HepG2 (cell line): ENCODE results near the gene LRP2. TPM values are rescaled to one million over a fixed set of nuclear protein-coding genes. Genes with fewer than 3 reads are reported as not detected.

Experiments used
- ATAC-seq: fragments of 200-7000 bp; cut with Tn5 transposase; 3 replicates; pipeline ENCODE4 v1.9.1; 2020; ENCODE audit warnings: mild to moderate bottlenecking, moderate library complexity
- BruUV-seq: library from RNA; stranded (reverse); fragments of 400-500 nt; replicated peaks from 2 replicates; lab custom pipeline; 2021; lab: Mats Ljungman, UMichigan
- CTCF ChIA-PET: fragments of 300-600 bp; formaldehyde crosslinking; extraction: SDS; loops from one replicate; lab custom pipeline; 2021; ENCODE audit warnings: low total read pairs, inconsistent platforms, low intra/inter-chr PET ratio; lab: Yijun Ruan, JAX
- POLR2A ChIA-PET: fragments of 350-600 bp; sonication (Branson Sonifier 250); formaldehyde crosslinking; loops from one replicate; lab custom pipeline; 2020; ENCODE audit warnings: antibody characterized with exemption, inconsistent platforms; lab: Yijun Ruan, JAX
- DNase-seq: peaks from one replicate; pipeline ENCODE4 v3.0.0-alpha.2; 2015; ENCODE audit warnings: low spot score
- FAIRE-seq: peaks from 3 replicates; lab custom pipeline; 2011; peaks lifted over from hg19 to GRCh38; lab: Jason Lieb, UNC
- H2AFZ ChIP-seq: one replicate; pipeline ENCODE4 v1.6.1; 2011; ENCODE audit warnings: low read length, inconsistent platforms
- H3K27ac ChIP-seq: fragments of 300-600 bp; 3 replicates; pipeline ENCODE4 v1.8.0; 2011; ENCODE audit warnings: mixed run types, mild to moderate bottlenecking, mixed read lengths, low read length, inconsistent platforms; ENCODE audit not compliant: insufficient read depth; ENCODE audit errors: extremely low read length
- H3K27me3 ChIP-seq, 2 experiments: fragments of 200-600 bp in 1 of 2; 2 replicates in 1 of 2; 3 replicates in 1 of 2; pipeline versions ENCODE4 v1.6.0 to v1.8.0; 2011; ENCODE audit warnings: low read length in 2 of 2, mild to moderate bottlenecking in 2 of 2, moderate library complexity in 2 of 2, inconsistent platforms in 1 of 2; ENCODE audit not compliant: insufficient read depth in 2 of 2, control insufficient read depth in 1 of 2
- H3K36me3 ChIP-seq, 2 experiments: fragments of 200-600 bp in 1 of 2; replicated peaks in 1 of 2; 2 replicates in 1 of 2; 3 replicates in 1 of 2; pipeline versions ENCODE4 v1.5.1 to v1.8.0; 2011; ENCODE audit warnings: low read length in 2 of 2, inconsistent platforms in 1 of 2; ENCODE audit not compliant: insufficient read depth in 2 of 2, control insufficient read depth in 1 of 2
- H3K4me1 ChIP-seq: 2 replicates; pipeline ENCODE4 v1.5.1; 2012; ENCODE audit warnings: low read length, inconsistent platforms; ENCODE audit not compliant: insufficient read depth
- H3K4me2 ChIP-seq: 2 replicates; pipeline ENCODE4 v1.6.0; 2011; ENCODE audit warnings: low read depth, low read length, inconsistent platforms
- H3K4me3 ChIP-seq, 3 experiments: fragments of 200-600 bp in 1 of 3; sonication (generic), shearing (Covaris generic) in 1 of 3; replicated peaks in 1 of 3; 2 replicates each; pipeline ENCODE4 v1.5.1; 2011 to 2016; ENCODE audit warnings: low read length in 3 of 3, inconsistent platforms in 2 of 3, low read depth in 2 of 3, mild to moderate bottlenecking in 2 of 3, control low read depth in 1 of 3, mixed read lengths in 1 of 3; ENCODE audit not compliant: insufficient read depth in 1 of 3
- H3K79me2 ChIP-seq: one replicate; pipeline ENCODE4 v1.6.1; 2011; ENCODE audit warnings: low read length, inconsistent platforms; ENCODE audit not compliant: insufficient read depth
- H3K9ac ChIP-seq: 2 replicates; pipeline ENCODE4 v1.6.0; 2011; ENCODE audit warnings: mild to moderate bottlenecking, low read depth, low read length, inconsistent platforms; ENCODE audit not compliant: insufficient read depth
- H3K9me3 ChIP-seq: 2 replicates; pipeline ENCODE4 v1.5.1; 2012; ENCODE audit warnings: mild to moderate bottlenecking, low read length
- H4K20me1 ChIP-seq: 2 replicates; pipeline ENCODE4 v1.6.0; 2011; ENCODE audit warnings: inconsistent platforms, mild to moderate bottlenecking, low read length, moderate library complexity; ENCODE audit not compliant: insufficient read depth
- DMAP1 ChIP-seq: IDR thresholded peaks from 2 replicates; pipeline ENCODE4 v1.6.1; 2016
- ERF ChIP-seq: IDR thresholded peaks from 2 replicates; pipeline ENCODE4 v1.6.1; 2018; ENCODE audit warnings: missing biosample characterization, missing genetic modification reagents
- PCBP2 ChIP-seq: fragments of 200-400 bp; formaldehyde crosslinking; optimal IDR thresholded peaks from 2 replicates; pipeline ENCODE3; 2018; ENCODE audit warnings: low read length, low read depth; ENCODE audit not compliant: poor library complexity, severe bottlenecking
- SIN3A ChIP-seq: IDR thresholded peaks from 2 replicates; pipeline ENCODE4 v1.6.1; 2011; ENCODE audit warnings: low read depth, mild to moderate bottlenecking, control low read depth, low read length, borderline replicate concordance
- ZBTB42 ChIP-seq: sonication (generic); formaldehyde crosslinking; IDR thresholded peaks from 2 replicates; pipeline ENCODE4 v1.5.0; 2020; ENCODE audit warnings: mild to moderate bottlenecking, missing genetic modification reagents
- ZNF3 ChIP-seq: IDR thresholded peaks from 2 replicates; pipeline ENCODE4 v1.7.0; 2017; ENCODE audit warnings: inconsistent platforms
- ZNF543 ChIP-seq: sonication (generic); formaldehyde crosslinking; IDR thresholded peaks from 2 replicates; pipeline ENCODE4 v1.4.0; 2020; ENCODE audit warnings: mild to moderate bottlenecking, missing genetic modification reagents
- WGBS: methylation state at CpG from one replicate; pipeline ENCODE4 v1.1.6; 2017; ENCODE audit warnings: low lambda C conversion rate; 5-methylcytosine and 5-hydroxymethylcytosine counted together
- in situ Hi-C: cut with HindIII; loops from 2 replicates; pipeline ENCODE4 v1.10.0; 2017; ENCODE audit warnings: low pct_unique_long_range_greater_than_20kb; ENCODE audit not compliant: extremely low pct_ligation_motif_present
- intact Hi-C: fragments of 100-400 bp; cut with micrococcal nuclease; formaldehyde crosslinking; loops from one replicate; pipeline ENCODE4 v1.10.0; 2022; ENCODE audit not compliant: unreplicated experiment
- polyA plus RNA-seq, 8 experiments: library from polyadenylated mRNA; depleted of rRNA in 3 of 8; stranded (reverse) in 7 of 8; unstranded in 1 of 8; fragments of >200 nt; fragmentation: Illumina TruSeq in 4 of 8; extraction: Trizol in 4 of 8; gene quantifications; 2 replicates each; pipeline versions ENCODE4 v1.2.1 to v1.2.3, GENCODE V29; 2011 to 2016; ENCODE audit warnings: low read depth in 4 of 8, missing spikeins in 1 of 8, mixed read lengths in 1 of 8; ENCODE audit not compliant: insufficient read depth in 1 of 8
- total RNA-seq, 5 experiments: library from RNA; depleted of rRNA; stranded (reverse); fragments of >200 nt; fragmentation: Illumina TruSeq; extraction: Trizol; gene quantifications; 2 replicates each; pipeline ENCODE4 v1.2.3, GENCODE V29; 2016; ENCODE audit warnings: low read depth in 1 of 5
- TF ChIP-seq, protein P1 (sequence below): sonication (generic); formaldehyde crosslinking; conservative IDR thresholded peaks from 2 replicates; pipeline ENCODE4 v1.8.1; 2023; ENCODE audit warnings: missing genetic modification reagents
- TF ChIP-seq, protein P2 (sequence below): sonication (generic); formaldehyde crosslinking; IDR thresholded peaks from 2 replicates; pipeline ENCODE4 v1.4.0; 2020; ENCODE audit warnings: missing genetic modification reagents, borderline replicate concordance
- TF ChIP-seq, protein P3 (sequence below): sonication (generic); formaldehyde crosslinking; IDR thresholded peaks from 2 replicates; pipeline ENCODE4 v1.5.0; 2020; ENCODE audit warnings: mild to moderate bottlenecking, missing genetic modification reagents

The LRP2 gene
- total and polyA plus RNA-seq, 2 of the 13 experiments (the other 11 are each of a cell fraction or from before 2014, with no cell fraction given): 0.03 to 0.15 TPM

DNA sequence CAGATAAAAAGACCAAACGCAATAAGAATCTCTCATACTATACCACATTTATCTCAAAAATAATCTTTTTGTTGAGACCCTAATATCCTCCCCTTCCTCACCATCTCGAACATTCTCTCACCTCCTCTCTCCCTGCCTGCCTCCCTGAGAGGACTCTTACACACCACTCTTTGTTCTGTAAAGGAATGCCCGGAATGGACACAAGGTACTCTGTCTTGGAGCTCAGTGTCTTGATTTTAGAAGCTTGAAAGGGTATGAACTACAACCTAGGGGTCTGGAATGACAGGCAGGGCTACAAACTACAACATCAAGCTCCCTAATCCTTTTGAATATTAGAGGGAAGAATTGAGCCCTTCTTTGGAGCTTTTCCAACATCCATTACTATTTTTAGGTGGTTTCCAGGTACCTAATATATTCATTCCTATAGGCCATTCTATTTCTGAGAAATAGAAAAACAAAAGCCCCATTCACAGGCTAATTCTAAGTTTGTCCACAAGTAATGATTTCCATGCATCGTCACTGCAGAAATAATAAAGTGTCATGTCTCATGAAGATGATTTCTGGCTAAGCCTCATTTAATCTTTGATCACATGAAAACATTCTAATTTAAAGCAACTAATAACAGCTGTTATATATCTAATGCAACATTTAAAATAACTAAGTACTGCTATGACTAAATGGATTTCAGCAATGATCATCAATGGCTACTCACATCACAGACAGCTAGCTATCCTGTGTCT is 60.6 kb downstream of the LRP2 start:
- no peak overlapping the region for H2AFZ ChIP-seq
- no peak overlapping the region for H3K4me2 ChIP-seq
- ATAC-seq (no peak), FAIRE-seq (no peak)
- intact Hi-C loops: no loop called here
- no peaks in the 10 kb centered on the region for H3K4me1 ChIP-seq
- H3K9me3 ChIP-seq: no peaks in the 10 kb centered on the region
- ChIA-PET POLR2A (no interaction called here), CTCF (no interaction called here)
- BruUV-seq: no TSS peak
- H3K79me2 ChIP-seq: no peaks in the 10 kb centered on the region
- no peaks in the 10 kb centered on the region for H4K20me1 ChIP-seq
- no peaks in the 10 kb centered on the region for H3K36me3 ChIP-seq
- no peak overlapping the region for H3K27ac ChIP-seq
- in situ Hi-C loops: no loop called here
- no peak overlapping the region for H3K4me3 ChIP-seq
- TF ChIP-seq DMAP1: no peak
- TF ChIP-seq ERF: no peak
- no peak for TF ChIP-seq SIN3A
- no peak for TF ChIP-seq ZBTB42 (CRISPR knock-in tag)
- TF ChIP-seq, protein P1, sequence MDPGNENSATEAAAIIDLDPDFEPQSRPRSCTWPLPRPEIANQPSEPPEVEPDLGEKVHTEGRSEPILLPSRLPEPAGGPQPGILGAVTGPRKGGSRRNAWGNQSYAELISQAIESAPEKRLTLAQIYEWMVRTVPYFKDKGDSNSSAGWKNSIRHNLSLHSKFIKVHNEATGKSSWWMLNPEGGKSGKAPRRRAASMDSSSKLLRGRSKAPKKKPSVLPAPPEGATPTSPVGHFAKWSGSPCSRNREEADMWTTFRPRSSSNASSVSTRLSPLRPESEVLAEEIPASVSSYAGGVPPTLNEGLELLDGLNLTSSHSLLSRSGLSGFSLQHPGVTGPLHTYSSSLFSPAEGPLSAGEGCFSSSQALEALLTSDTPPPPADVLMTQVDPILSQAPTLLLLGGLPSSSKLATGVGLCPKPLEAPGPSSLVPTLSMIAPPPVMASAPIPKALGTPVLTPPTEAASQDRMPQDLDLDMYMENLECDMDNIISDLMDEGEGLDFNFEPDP (CRISPR knock-in tag): no peak
- TF ChIP-seq ZNF543 (CRISPR knock-in tag): no peak
- no peak for TF ChIP-seq ZNF3 (CRISPR knock-in tag)
- TF ChIP-seq, protein P2, sequence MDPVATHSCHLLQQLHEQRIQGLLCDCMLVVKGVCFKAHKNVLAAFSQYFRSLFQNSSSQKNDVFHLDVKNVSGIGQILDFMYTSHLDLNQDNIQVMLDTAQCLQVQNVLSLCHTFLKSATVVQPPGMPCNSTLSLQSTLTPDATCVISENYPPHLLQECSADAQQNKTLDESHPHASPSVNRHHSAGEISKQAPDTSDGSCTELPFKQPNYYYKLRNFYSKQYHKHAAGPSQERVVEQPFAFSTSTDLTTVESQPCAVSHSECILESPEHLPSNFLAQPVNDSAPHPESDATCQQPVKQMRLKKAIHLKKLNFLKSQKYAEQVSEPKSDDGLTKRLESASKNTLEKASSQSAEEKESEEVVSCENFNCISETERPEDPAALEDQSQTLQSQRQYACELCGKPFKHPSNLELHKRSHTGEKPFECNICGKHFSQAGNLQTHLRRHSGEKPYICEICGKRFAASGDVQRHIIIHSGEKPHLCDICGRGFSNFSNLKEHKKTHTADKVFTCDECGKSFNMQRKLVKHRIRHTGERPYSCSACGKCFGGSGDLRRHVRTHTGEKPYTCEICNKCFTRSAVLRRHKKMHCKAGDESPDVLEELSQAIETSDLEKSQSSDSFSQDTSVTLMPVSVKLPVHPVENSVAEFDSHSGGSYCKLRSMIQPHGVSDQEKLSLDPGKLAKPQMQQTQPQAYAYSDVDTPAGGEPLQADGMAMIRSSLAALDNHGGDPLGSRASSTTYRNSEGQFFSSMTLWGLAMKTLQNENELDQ (CRISPR knock-in tag): no peak
- no peak for TF ChIP-seq PCBP2
- TF ChIP-seq, protein P3, sequence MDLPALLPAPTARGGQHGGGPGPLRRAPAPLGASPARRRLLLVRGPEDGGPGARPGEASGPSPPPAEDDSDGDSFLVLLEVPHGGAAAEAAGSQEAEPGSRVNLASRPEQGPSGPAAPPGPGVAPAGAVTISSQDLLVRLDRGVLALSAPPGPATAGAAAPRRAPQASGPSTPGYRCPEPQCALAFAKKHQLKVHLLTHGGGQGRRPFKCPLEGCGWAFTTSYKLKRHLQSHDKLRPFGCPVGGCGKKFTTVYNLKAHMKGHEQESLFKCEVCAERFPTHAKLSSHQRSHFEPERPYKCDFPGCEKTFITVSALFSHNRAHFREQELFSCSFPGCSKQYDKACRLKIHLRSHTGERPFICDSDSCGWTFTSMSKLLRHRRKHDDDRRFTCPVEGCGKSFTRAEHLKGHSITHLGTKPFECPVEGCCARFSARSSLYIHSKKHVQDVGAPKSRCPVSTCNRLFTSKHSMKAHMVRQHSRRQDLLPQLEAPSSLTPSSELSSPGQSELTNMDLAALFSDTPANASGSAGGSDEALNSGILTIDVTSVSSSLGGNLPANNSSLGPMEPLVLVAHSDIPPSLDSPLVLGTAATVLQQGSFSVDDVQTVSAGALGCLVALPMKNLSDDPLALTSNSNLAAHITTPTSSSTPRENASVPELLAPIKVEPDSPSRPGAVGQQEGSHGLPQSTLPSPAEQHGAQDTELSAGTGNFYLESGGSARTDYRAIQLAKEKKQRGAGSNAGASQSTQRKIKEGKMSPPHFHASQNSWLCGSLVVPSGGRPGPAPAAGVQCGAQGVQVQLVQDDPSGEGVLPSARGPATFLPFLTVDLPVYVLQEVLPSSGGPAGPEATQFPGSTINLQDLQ: no peak
- TF ChIP-seq, all 625 proteins: peak for 0
- Histone ChIP-seq H3K27me3 (no peaks in the 10 kb centered on the region), H3K9ac (no peak overlapping the region)
- 5% methylated on average over 4 of the region's 4 CpGs for WGBS
- DNase-seq: no peak
